ENCODE measurements around the gene NR5A2.

NR5A2 gene

GRCh38 chr1:200112290-200112689, 84.8 kb downstream of the NR5A2 start:
- no peak overlapping the region for H3K4me3 ChIP-seq (ENCODE audit: low read depth, low read length)

GRCh38 chr1:200115532-200115931, 88.0 kb downstream of the NR5A2 start:
- DNase-seq (ENCODE audit: low read depth): no peak

More at GRCh38 chr1:200112290-200112689, 84.8 kb downstream of the NR5A2 start:
- DNase-seq (ENCODE audit: low read depth): peak; percentile 13

GRCh38 chr1:200116324-200116723, 88.8 kb downstream of the NR5A2 start:
- no peak overlapping the region for H3K4me3 ChIP-seq (ENCODE audit: low read depth, low read length)

More at GRCh38 chr1:200115532-200115931, 88.0 kb downstream of the NR5A2 start:
- no peak overlapping the region for H3K4me3 ChIP-seq (ENCODE audit: low read depth, low read length)

GRCh38 chr1:200118779-200119505, 91.4 kb downstream of the NR5A2 start:
- DNase-seq (ENCODE audit: low read depth): no peak
- no peak overlapping the region for H3K4me3 ChIP-seq (ENCODE audit: low read depth, low read length)

More at GRCh38 chr1:200116324-200116723, 88.8 kb downstream of the NR5A2 start:
- no peak for DNase-seq (ENCODE audit: low read depth)

- DNase-seq (ENCODE audit: low read depth): no peak
- H3K4me3 ChIP-seq (ENCODE audit: low read depth, low read length): no peak overlapping the region
Observed at GRCh38 chr1:200121421-200121820, 93.9 kb downstream of the NR5A2 start.

- DNase-seq (ENCODE audit: low read depth): no peak
- H3K4me3 ChIP-seq (ENCODE audit: low read depth, low read length): no peak overlapping the region
Observed at GRCh38 chr1:200124309-200124708, 96.8 kb downstream of the NR5A2 start.

GRCh38 chr1:200128081-200128480, 100.6 kb downstream of the NR5A2 start:
- no peak overlapping the region for H3K4me3 ChIP-seq (ENCODE audit: low read depth, low read length)
- no peak for DNase-seq (ENCODE audit: low read depth)

- no peak overlapping the region for H3K4me3 ChIP-seq (ENCODE audit: low read depth, low read length)
- DNase-seq (ENCODE audit: low read depth): no peak
Observed at GRCh38 chr1:200128944-200129879, 101.7 kb downstream of the NR5A2 start.

GRCh38 chr1:200130552-200130951, 103.0 kb downstream of the NR5A2 start:
- no peak overlapping the region for H3K4me3 ChIP-seq (ENCODE audit: low read depth, low read length)
- DNase-seq (ENCODE audit: low read depth): no peak

GRCh38 chr1:200131551-200132125, 104.1 kb downstream of the NR5A2 start:
- no peak for DNase-seq (ENCODE audit: low read depth)
- no peak overlapping the region for H3K4me3 ChIP-seq (ENCODE audit: low read depth, low read length)

GRCh38 chr1:200133123-200133522, 105.6 kb downstream of the NR5A2 start:
- DNase-seq (ENCODE audit: low read depth): no peak
- H3K4me3 ChIP-seq (ENCODE audit: low read depth, low read length): no peak overlapping the region

GRCh38 chr1:200134116-200134515, 106.6 kb downstream of the NR5A2 start:
- H3K4me3 ChIP-seq (ENCODE audit: low read depth, low read length): no peak overlapping the region
- no peak for DNase-seq (ENCODE audit: low read depth)

GRCh38 chr1:200136384-200136783, 108.9 kb downstream of the NR5A2 start:
- H3K4me3 ChIP-seq (ENCODE audit: low read depth, low read length): no peak overlapping the region
- no peak for DNase-seq (ENCODE audit: low read depth)

GRCh38 chr1:200139661-200140250, 112.2 kb downstream of the NR5A2 start:
- no peak overlapping the region for H3K4me3 ChIP-seq (ENCODE audit: low read depth, low read length)
- DNase-seq (ENCODE audit: low read depth): peak; percentile 17

- no peak overlapping the region for H3K4me3 ChIP-seq (ENCODE audit: low read depth, low read length)
- no peak for DNase-seq (ENCODE audit: low read depth)
Observed at GRCh38 chr1:200143347-200143746, 115.8 kb downstream of the NR5A2 start.

GRCh38 chr1:200146100-200146499, 118.6 kb downstream of the NR5A2 start:
- no peak overlapping the region for H3K4me3 ChIP-seq (ENCODE audit: low read depth, low read length)
- no peak for DNase-seq (ENCODE audit: low read depth)

- H3K4me3 ChIP-seq (ENCODE audit: low read depth, low read length): no peak overlapping the region
Observed at GRCh38 chr1:200147094-200147493, 119.6 kb downstream of the NR5A2 start.

GRCh38 chr1:200147742-200148141, 120.2 kb downstream of the NR5A2 start:
- H3K4me3 ChIP-seq (ENCODE audit: low read depth, low read length): no peak overlapping the region
- no peak for DNase-seq (ENCODE audit: low read depth)

More at GRCh38 chr1:200147094-200147493, 119.6 kb downstream of the NR5A2 start:
- no peak for DNase-seq (ENCODE audit: low read depth)

GRCh38 chr1:200150006-200150405, 122.5 kb downstream of the NR5A2 start:
- H3K4me3 ChIP-seq (ENCODE audit: low read depth, low read length): no peak overlapping the region
- DNase-seq (ENCODE audit: low read depth): no peak

- no peak overlapping the region for H3K4me3 ChIP-seq (ENCODE audit: low read depth, low read length)
- DNase-seq (ENCODE audit: low read depth): peak; percentile 50
Observed at GRCh38 chr1:200150721-200151120, 123.2 kb downstream of the NR5A2 start.

All from skeletal muscle cell (primary cell).